IMR-90 (cell line): Measurements from ENCODE around the gene FXYD4.

Experiments used
- BHLHE40 ChIP-seq: fragments of 150-350 bp; IDR thresholded peaks from 2 replicates; pipeline ENCODE4 v1.6.1; 2016; ENCODE audit warnings: mild to moderate bottlenecking, low read depth, low read length
- CEBPB ChIP-seq: IDR thresholded peaks from 2 replicates; pipeline ENCODE4 v1.6.1; 2012; ENCODE audit warnings: low read depth, low read length, improper control_type of control experiment
- CTCF ChIP-seq: conservative IDR thresholded peaks from 2 replicates; pipeline ENCODE4 v1.5.1; 2012; ENCODE audit warnings: mild to moderate bottlenecking, low read depth, low read length, improper control_type of control experiment
- FOS ChIP-seq: fragments of 150-350 bp; IDR thresholded peaks from 2 replicates; pipeline ENCODE4 v1.6.1; 2016; ENCODE audit warnings: low read depth, low read length
- MAFK ChIP-seq: IDR thresholded peaks from 2 replicates; pipeline ENCODE4 v1.6.1; 2012; ENCODE audit warnings: low read depth, low read length, improper control_type of control experiment
- POLR2A ChIP-seq: IDR thresholded peaks from 2 replicates; pipeline ENCODE4 v1.6.1; 2012; ENCODE audit warnings: mild to moderate bottlenecking, low read depth, low read length
- RAD21 ChIP-seq: IDR thresholded peaks from 2 replicates; pipeline ENCODE4 v1.6.1; 2012; ENCODE audit warnings: low read length, improper control_type of control experiment
- RCOR1 ChIP-seq: IDR thresholded peaks from 2 replicates; pipeline ENCODE4 v1.6.1; 2012; ENCODE audit warnings: mild to moderate bottlenecking, low read length, improper control_type of control experiment; ENCODE audit not compliant: insufficient replicate concordance
- RFX5 ChIP-seq: IDR thresholded peaks from 2 replicates; pipeline ENCODE4 v1.8.0; 2012; ENCODE audit warnings: low read depth, mild to moderate bottlenecking, low read length, moderate library complexity
- SMC3 ChIP-seq: fragments of 150-350 bp; IDR thresholded peaks from 2 replicates; pipeline ENCODE4 v1.6.1; 2016; ENCODE audit warnings: low read depth, mild to moderate bottlenecking, antibody characterized with exemption, low read length, moderate library complexity
- USF2 ChIP-seq: fragments of 150-350 bp; IDR thresholded peaks from 2 replicates; pipeline ENCODE4 v1.6.1; 2017; ENCODE audit warnings: mild to moderate bottlenecking, antibody characterized with exemption, low read length, low read depth

DNA sequence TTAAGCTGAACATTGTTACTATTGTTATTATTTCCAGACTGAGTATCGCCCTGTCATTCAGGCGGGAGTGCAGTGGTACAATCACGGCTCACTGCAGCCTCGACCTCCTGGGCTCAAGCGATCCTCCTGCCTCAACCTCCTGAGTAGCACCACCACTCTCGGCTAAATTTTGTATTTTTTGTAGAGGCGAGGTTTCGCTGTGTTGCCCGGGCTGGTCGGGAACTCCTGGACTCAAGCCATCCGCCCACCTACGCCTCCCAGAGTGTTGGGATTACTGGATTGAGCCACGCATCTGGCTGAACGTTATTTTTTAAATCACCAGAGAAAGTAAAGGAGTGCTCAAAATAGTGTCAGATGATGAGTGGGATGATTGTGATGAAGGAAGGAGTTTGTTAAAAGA is 38.9 kb downstream of the FXYD4 start:
- TF ChIP-seq RFX5 = no peak
- no peak for TF ChIP-seq SMC3
- TF ChIP-seq CTCF = no peak
- no peak for TF ChIP-seq USF2
- TF ChIP-seq POLR2A = no peak
- TF ChIP-seq CEBPB = no peak
- no peak for TF ChIP-seq BHLHE40
- TF ChIP-seq FOS = no peak
- no peak for TF ChIP-seq RCOR1
- TF ChIP-seq RAD21 = no peak
- no peak for TF ChIP-seq MAFK
